Measurements from ENCODE around the gene LRP1. TPM values are rescaled to one million over a fixed set of nuclear protein-coding genes. Genes with fewer than 3 reads are reported as not detected.

LRP1 gene
- total and polyA plus RNA-seq, 2 experiments from 2014 or later: 28.5 to 77.5 TPM

- no peak for DNase-seq (ENCODE audit: low read depth in 1 of 2, low spot score in 1 of 2)
- Histone ChIP-seq H3K4me1 (ENCODE audit: low read depth) (no peaks in the 10 kb centered on the region), H3K27ac (no peak overlapping the region), H3K27me3 (no peaks in the 10 kb centered on the region), H3K4me3 (no peak overlapping the region), H3K9me3 (ENCODE audit: low read depth) (no peaks in the 10 kb centered on the region), H3K36me3 (peaks cover 40% of the 10 kb centered on the region)
- no peak for TF ChIP-seq CTCF (IDR thresholded peaks at IDR 0.05; ENCODE audit: low read depth, low read length)
These were observed 53.4 kb downstream of the LRP1 start for GRCh38 chr12:57181561-57182155.

DNA sequence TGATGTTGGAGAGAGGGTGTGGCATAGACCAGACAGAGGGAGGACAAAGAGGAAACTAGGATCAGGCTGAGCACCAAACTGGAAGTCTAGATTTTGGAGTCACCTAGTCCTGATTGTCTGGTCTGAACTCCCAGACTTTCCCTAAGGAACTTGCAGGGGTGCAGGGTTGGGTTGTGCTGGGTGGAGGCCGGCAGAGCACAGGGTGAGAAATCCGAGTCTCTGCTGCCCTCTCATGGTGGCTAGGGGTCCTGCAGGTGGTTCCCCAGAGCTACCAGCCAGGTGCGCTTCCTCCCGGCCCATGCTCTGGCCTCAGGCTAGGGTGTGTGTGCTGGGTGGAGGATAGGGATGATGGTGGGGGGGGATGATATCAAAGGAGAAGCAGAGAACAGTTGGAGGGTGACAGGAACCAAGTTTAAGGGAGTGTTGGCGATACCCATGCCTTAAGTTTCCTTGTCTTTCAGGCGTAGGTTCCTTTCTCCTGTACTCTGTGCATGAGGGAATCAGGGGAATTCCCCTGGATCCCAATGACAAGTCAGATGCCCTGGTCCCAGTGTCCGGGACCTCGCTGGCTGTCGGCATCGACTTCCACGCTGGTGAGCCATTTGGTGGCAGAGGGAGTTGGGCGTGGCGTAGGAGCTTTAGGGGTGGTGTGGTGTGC lies 54.8 kb downstream of the LRP1 start:
- Histone ChIP-seq H3K4me3 (no peak overlapping the region), H3K27ac (no peak overlapping the region), H3K27me3 (no peaks in the 10 kb centered on the region), H3K9me3 (ENCODE audit: low read depth) (no peaks in the 10 kb centered on the region), H3K4me1 (ENCODE audit: low read depth) (no peaks in the 10 kb centered on the region), H3K36me3 (peaks cover 36% of the 10 kb centered on the region)
- peak; percentile 69 to 76 for DNase-seq (ENCODE audit: low read depth in 1 of 2, low spot score in 1 of 2)
- peak; percentile 86 for TF ChIP-seq CTCF (IDR thresholded peaks at IDR 0.05; ENCODE audit: low read depth, low read length)

- peaks cover 44% of the 10 kb centered on the region for H3K36me3 ChIP-seq
- no peaks in the 10 kb centered on the region for H3K27me3 ChIP-seq
- DNase-seq (ENCODE audit: low read depth in 1 of 2, low spot score in 1 of 2): no peak
- H3K4me3 ChIP-seq: no peak overlapping the region
- no peak for TF ChIP-seq CTCF (IDR thresholded peaks at IDR 0.05; ENCODE audit: low read depth, low read length)
- no peak overlapping the region for H3K27ac ChIP-seq
- H3K9me3 ChIP-seq (ENCODE audit: low read depth): no peaks in the 10 kb centered on the region
- no peaks in the 10 kb centered on the region for H3K4me1 ChIP-seq (ENCODE audit: low read depth)
These were observed 55.8 kb downstream of the LRP1 start for GRCh38 chr12:57183939-57184725.

- no peaks in the 10 kb centered on the region for H3K27me3 ChIP-seq
- peaks cover 42% of the 10 kb centered on the region for H3K36me3 ChIP-seq
- TF ChIP-seq CTCF (IDR thresholded peaks at IDR 0.05; ENCODE audit: low read depth, low read length): no peak
- no peak overlapping the region for H3K27ac ChIP-seq
- no peak for DNase-seq (ENCODE audit: low read depth in 1 of 2, low spot score in 1 of 2)
- H3K9me3 ChIP-seq (ENCODE audit: low read depth): no peaks in the 10 kb centered on the region
- H3K4me3 ChIP-seq: no peak overlapping the region
- no peaks in the 10 kb centered on the region for H3K4me1 ChIP-seq (ENCODE audit: low read depth)
These were observed 57.1 kb downstream of the LRP1 start for GRCh38 chr12:57185403-57185802.

DNA sequence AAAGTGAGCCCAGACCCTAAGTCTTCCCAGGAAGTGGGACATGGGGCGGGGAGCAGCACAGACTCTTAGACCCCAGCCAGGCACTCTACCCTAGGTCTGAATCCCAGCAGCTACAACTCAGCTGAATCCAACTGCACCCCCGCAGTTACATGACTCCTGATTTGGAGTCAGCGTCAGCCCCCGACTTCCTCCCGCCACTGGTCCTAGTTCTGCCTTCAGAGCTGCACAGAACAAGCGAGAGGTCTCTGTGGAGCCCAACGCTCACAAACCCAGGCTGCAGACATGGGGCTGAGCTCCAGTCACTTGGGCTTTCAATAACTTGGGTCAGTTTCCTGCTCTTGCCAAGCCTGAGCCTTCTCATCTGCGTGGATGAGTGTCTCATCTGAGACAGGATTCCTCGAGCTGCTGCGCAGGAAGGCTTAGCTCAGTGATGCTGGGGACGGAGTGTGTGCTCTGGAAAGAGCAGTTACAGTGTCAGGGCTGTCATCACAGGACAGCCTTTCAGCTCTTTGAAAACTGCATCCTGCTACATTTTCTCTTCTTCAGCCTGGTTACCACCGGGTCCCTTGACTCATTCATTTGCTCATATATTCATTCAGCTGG lies 57.7 kb downstream of the LRP1 start:
- Histone ChIP-seq H3K36me3 (peaks cover 41% of the 10 kb centered on the region), H3K4me1 (ENCODE audit: low read depth) (no peaks in the 10 kb centered on the region), H3K27ac (no peak overlapping the region), H3K27me3 (no peaks in the 10 kb centered on the region), H3K9me3 (ENCODE audit: low read depth) (no peaks in the 10 kb centered on the region), H3K4me3 (no peak overlapping the region)
- DNase-seq (ENCODE audit: low read depth in 1 of 2, low spot score in 1 of 2): no peak
- no peak for TF ChIP-seq CTCF (IDR thresholded peaks at IDR 0.05; ENCODE audit: low read depth, low read length)

Data from cardiac muscle cell (in vitro differentiated cells and primary cell).